ENCODE measurements around the gene XKR7.

Gene XKR7

GRCh38 chr20:31974951-31975487 is 7.1 kb downstream of the XKR7 start:
- in situ Hi-C loops (cut with HindIII; ENCODE audit: low sequenced_read_pairs), result loop anchor here (10.0 kb wide), 1 partner anchor 70 kb away; no protein-coding TSS in a partner anchor

GRCh38 chr20:31975874-31976273 is 7.9 kb downstream of the XKR7 start:
- in situ Hi-C loops (cut with HindIII; ENCODE audit: low sequenced_read_pairs), result loop anchor here (10.0 kb wide), 1 partner anchor 69 kb away; no protein-coding TSS in a partner anchor

- in situ Hi-C loops (cut with HindIII; ENCODE audit: low sequenced_read_pairs), result loop anchor here (10.0 kb wide), 1 partner anchor 68 kb away; no protein-coding TSS in a partner anchor
These were observed 9.1 kb downstream of the XKR7 start for GRCh38 chr20:31977080-31977479.

- in situ Hi-C loops (cut with HindIII; ENCODE audit: low sequenced_read_pairs), result loop anchor here (10.0 kb wide), 1 partner anchor 65 kb away; no protein-coding TSS in a partner anchor
These were observed 11.9 kb downstream of the XKR7 start for GRCh38 chr20:31979713-31980426.

GRCh38 chr20:31981784-31982183 is 13.8 kb downstream of the XKR7 start:
- in situ Hi-C loops (cut with HindIII; ENCODE audit: low sequenced_read_pairs), result no loop called here

- in situ Hi-C loops (cut with HindIII; ENCODE audit: low sequenced_read_pairs), result no loop called here
These were observed 17.1 kb downstream of the XKR7 start for GRCh38 chr20:31984981-31985471.

GRCh38 chr20:31987744-31988143 is 19.8 kb downstream of the XKR7 start:
- in situ Hi-C loops (cut with HindIII; ENCODE audit: low sequenced_read_pairs), result no loop called here

GRCh38 chr20:31988430-31989015 is 20.6 kb downstream of the XKR7 start:
- in situ Hi-C loops (cut with HindIII; ENCODE audit: low sequenced_read_pairs), result no loop called here

GRCh38 chr20:31989030-31989645 is 21.2 kb downstream of the XKR7 start:
- in situ Hi-C loops (cut with HindIII; ENCODE audit: low sequenced_read_pairs), result no loop called here

- in situ Hi-C loops (cut with HindIII; ENCODE audit: low sequenced_read_pairs), result loop anchor here (5.0 kb wide), 1 partner anchor 48 kb away; no protein-coding TSS in a partner anchor
These were observed 22.8 kb downstream of the XKR7 start for GRCh38 chr20:31990641-31991338.

- in situ Hi-C loops (cut with HindIII; ENCODE audit: low sequenced_read_pairs), result loop anchor here (5.0 kb wide), 1 partner anchor 49 kb away; no protein-coding TSS in a partner anchor
These were observed 23.4 kb downstream of the XKR7 start for GRCh38 chr20:31991339-31991705.

- in situ Hi-C loops (cut with HindIII; ENCODE audit: low sequenced_read_pairs), result loop anchor here (5.0 kb wide), 1 partner anchor 50 kb away; no protein-coding TSS in a partner anchor
These were observed 24.1 kb downstream of the XKR7 start for GRCh38 chr20:31992086-31992485.

GRCh38 chr20:31996996-31997395 is 29.0 kb downstream of the XKR7 start:
- in situ Hi-C loops (cut with HindIII; ENCODE audit: low sequenced_read_pairs), result no loop called here

GRCh38 chr20:31998246-31998645 is 30.3 kb downstream of the XKR7 start:
- in situ Hi-C loops (cut with HindIII; ENCODE audit: low sequenced_read_pairs), result no loop called here

- in situ Hi-C loops (cut with HindIII; ENCODE audit: low sequenced_read_pairs), result no loop called here
These were observed 35.4 kb downstream of the XKR7 start for GRCh38 chr20:32003325-32003724.

- in situ Hi-C loops (cut with HindIII; ENCODE audit: low sequenced_read_pairs), result no loop called here
These were observed 37.0 kb downstream of the XKR7 start for GRCh38 chr20:32004963-32005362.

GRCh38 chr20:32006053-32006452 is 38.1 kb downstream of the XKR7 start:
- in situ Hi-C loops (cut with HindIII; ENCODE audit: low sequenced_read_pairs), result no loop called here

GRCh38 chr20:32006841-32007786 is 39.2 kb downstream of the XKR7 start:
- in situ Hi-C loops (cut with HindIII; ENCODE audit: low sequenced_read_pairs), result no loop called here

GRCh38 chr20:32007787-32008616 is 40.1 kb downstream of the XKR7 start:
- in situ Hi-C loops (cut with HindIII; ENCODE audit: low sequenced_read_pairs), result no loop called here

Data from DLD1 (cell line).